Caki2 (cell line): ENCODE results near the gene FAM8A1. TPM values are rescaled to one million over a fixed set of nuclear protein-coding genes. Genes with fewer than 3 reads are reported as not detected.

ENCODE experiments used
- DNase-seq: peaks from one replicate; pipeline ENCODE4 v3.0.0-alpha.2; 2015; ENCODE audit warnings: low read depth
- in situ Hi-C: cut with HindIII; loops from 2 replicates; pipeline ENCODE4 v1.10.0; 2016; ENCODE audit warnings: low sequenced_read_pairs, low pct_unique_long_range_greater_than_20kb, mixed read lengths
- total RNA-seq: library from RNA; depleted of rRNA; stranded (reverse); fragments of >200 nt; shearing (Covaris generic); gene quantifications from 2 replicates; pipeline ENCODE4 v1.2.3, GENCODE V29; 2014; ENCODE audit warnings: low replicate concordance; rRNA removed

The FAM8A1 gene
- total RNA-seq, 1 experiment from 2014 or later, result 4.8 TPM

- no peak for DNase-seq
- in situ Hi-C loops, result no loop called here
Measured at GRCh38 chr6:17648745-17649144, 48.6 kb downstream of the FAM8A1 start.

- in situ Hi-C loops, result no loop called here
- no peak for DNase-seq
Measured at GRCh38 chr6:17650656-17651309, 50.7 kb downstream of the FAM8A1 start.

DNA sequence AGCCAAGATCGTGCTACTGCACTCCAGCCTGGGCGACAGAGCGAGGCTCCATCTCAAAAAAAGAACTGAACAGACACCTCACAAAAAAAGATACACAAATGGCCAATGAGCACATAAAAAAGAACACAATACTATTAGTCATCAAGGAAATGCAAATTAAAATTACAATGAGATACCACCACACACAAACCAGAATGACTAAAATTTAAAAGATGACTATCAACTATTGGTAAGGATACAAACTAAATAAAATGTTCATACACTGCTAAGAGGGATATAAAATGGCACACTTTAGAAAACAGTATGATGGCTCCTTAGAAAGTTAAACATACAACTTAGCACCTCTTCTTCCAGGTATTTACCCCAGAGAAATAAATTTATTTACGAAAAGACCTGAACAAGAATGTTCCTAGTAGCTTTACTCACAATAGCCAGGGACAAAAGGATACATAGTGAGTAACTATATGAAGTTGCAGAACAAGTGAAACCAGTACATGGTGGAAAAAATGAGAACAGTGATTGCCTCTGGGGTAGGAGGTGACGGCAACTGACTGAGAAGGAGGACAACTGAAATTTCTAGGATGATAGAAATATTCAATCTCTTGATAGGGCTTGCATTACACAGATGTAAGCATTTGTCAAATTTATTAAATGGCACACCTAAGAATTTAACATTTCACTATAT, 53.2 kb downstream of the FAM8A1 start:
- in situ Hi-C loops, result no loop called here
- DNase-seq, result no peak

- in situ Hi-C loops, result no loop called here
- peak; percentile 40 for DNase-seq
Measured at GRCh38 chr6:17656092-17656491, 56.0 kb downstream of the FAM8A1 start.

DNA sequence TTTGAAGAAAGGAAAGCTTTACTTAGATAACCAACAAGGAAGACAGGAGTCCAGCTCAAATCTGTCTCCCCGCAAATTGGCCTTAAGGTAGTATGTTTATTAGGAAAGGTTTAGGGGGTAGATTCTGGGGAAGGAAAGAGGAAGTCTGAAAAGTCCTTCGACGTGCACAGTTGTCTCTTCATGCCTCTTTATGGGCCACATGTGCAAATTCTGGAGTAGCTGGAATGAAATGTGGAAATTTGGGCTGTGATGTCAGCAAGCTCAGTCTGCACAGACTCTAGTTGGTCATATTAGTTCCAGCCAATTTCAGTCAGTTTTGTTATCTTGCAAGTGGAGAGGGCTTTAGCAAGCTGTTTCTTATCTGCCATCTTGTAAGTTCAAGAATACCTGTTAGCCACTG, 56.5 kb downstream of the FAM8A1 start:
- DNase-seq, result no peak
- in situ Hi-C loops, result no loop called here

Other genes starting within 250 kb of the FAM8A1 start
- 16.5 and 18.4 TPM in 2 replicates for gene CAP2, start 206.7 kb upstream of the FAM8A1 start, total RNA-seq
- 30.4 and 30.5 TPM in 2 replicates for gene NUP153, start 106.6 kb downstream of the FAM8A1 start, total RNA-seq